K562 (cell line): ENCODE results near the gene ZMYND19. TPM values are rescaled to one million over a fixed set of nuclear protein-coding genes. Genes with fewer than 3 reads are reported as not detected.

Experiments
- COPS2 ChIP-seq: fragments of 450-650 bp; conservative IDR thresholded peaks from 2 replicates; pipeline ENCODE4 v1.6.1; 2016; ENCODE audit warnings: mild to moderate bottlenecking, moderate library complexity
- GTF2B ChIP-seq: IDR thresholded peaks from 2 replicates; pipeline ENCODE4 v1.6.1; 2011; ENCODE audit not compliant: insufficient read length; ENCODE audit errors: extremely low read depth
- KHSRP ChIP-seq: fragments of 450-650 bp; IDR thresholded peaks from 2 replicates; pipeline ENCODE4 v1.6.1; 2017
- MCM5 ChIP-seq: fragments of 450-650 bp; IDR thresholded peaks from 2 replicates; pipeline ENCODE4 v1.6.1; 2016; ENCODE audit warnings: low read depth
- NEUROD1 ChIP-seq: fragments of 150-350 bp; IDR thresholded peaks from 2 replicates; pipeline ENCODE4 v1.6.1; 2014; ENCODE audit warnings: borderline replicate concordance, low read length, low read depth; ENCODE audit not compliant: partially characterized antibody
- RBM34 ChIP-seq: fragments of 200-400 bp; formaldehyde crosslinking; IDR thresholded peaks from 2 replicates; pipeline ENCODE4 v1.6.1; 2018; ENCODE audit warnings: low read length, borderline replicate concordance; ENCODE audit not compliant: insufficient read depth
- SMAD1 ChIP-seq: fragments of 150-350 bp; IDR thresholded peaks from 2 replicates; pipeline ENCODE4 v1.6.1; 2014; ENCODE audit warnings: low read length, low read depth; ENCODE audit not compliant: partially characterized antibody
- SMAD4 ChIP-seq: fragments of 250-450 bp; sonication (Bioruptor Pico); conservative IDR thresholded peaks from 2 replicates; pipeline ENCODE4 v1.8.0; 2021; ENCODE audit warnings: inconsistent platforms, mild to moderate bottlenecking, moderate library complexity
- SRF ChIP-seq, 2 experiments: fragments of 250-450, 450-650 bp in 1 of 2; sonication (Bioruptor Pico) in 1 of 2; sonication (generic) in 1 of 2; formaldehyde crosslinking; IDR thresholded peaks; 2 replicates each; pipeline versions ENCODE4 v1.5.0 to v1.5.1; 2020 to 2022; ENCODE audit warnings: mild to moderate bottlenecking in 1 of 2, missing genetic modification reagents in 1 of 2
- THRA ChIP-seq: fragments of 450-650 bp; IDR thresholded peaks from 2 replicates; pipeline ENCODE4 v1.6.1; 2017; ENCODE audit warnings: mild to moderate bottlenecking, moderate library complexity
- TOE1 ChIP-seq, 2 experiments: fragments of 450-650 bp in 1 of 2; sonication (generic) in 1 of 2; formaldehyde crosslinking in 1 of 2; IDR thresholded peaks; 2 replicates each; pipeline versions ENCODE4 v1.7.1 to v1.8.0; 2016 to 2022; ENCODE audit warnings: borderline replicate concordance in 2 of 2, mild to moderate bottlenecking in 2 of 2, antibody characterized with exemption in 1 of 2, inconsistent platforms in 1 of 2, low read depth in 1 of 2, missing genetic modification reagents in 1 of 2, moderate library complexity in 1 of 2
- ZC3H4 ChIP-seq: sonication (generic); formaldehyde crosslinking; IDR thresholded peaks from 2 replicates; pipeline ENCODE4 v1.9.0; 2021; ENCODE audit warnings: missing genetic modification reagents, borderline replicate concordance
- ZEB2 ChIP-seq: fragments of 450-650 bp; IDR thresholded peaks from 2 replicates; pipeline ENCODE4 v1.6.1; 2016
- ZNF212 ChIP-seq: fragments of 450-650 bp; formaldehyde crosslinking; IDR thresholded peaks from 2 replicates; pipeline ENCODE4 v1.4.0; 2020; ENCODE audit warnings: mild to moderate bottlenecking
- ZNF583 ChIP-seq: fragments of 250-450 bp; sonication (Bioruptor Pico); IDR thresholded peaks from 2 replicates; pipeline ENCODE4 v1.4.0; 2020
- ZNF668 ChIP-seq: fragments of 250-450 bp; sonication (Bioruptor Pico); IDR thresholded peaks from 2 replicates; pipeline ENCODE4 v1.8.0; 2022; ENCODE audit warnings: mild to moderate bottlenecking, inconsistent platforms
- ZNF696 ChIP-seq: fragments of 250-450 bp; sonication (Bioruptor Pico); conservative IDR thresholded peaks from 2 replicates; pipeline ENCODE4 v1.4.0; 2020; ENCODE audit warnings: mild to moderate bottlenecking, moderate library complexity
- ZNF780A ChIP-seq: fragments of 250-450 bp; sonication (Bioruptor Pico); IDR thresholded peaks from 2 replicates; pipeline ENCODE4 v1.5.0; 2021; ENCODE audit warnings: mild to moderate bottlenecking
- ZNF79 ChIP-seq: fragments of 250-450 bp; sonication (Bioruptor Pico); IDR thresholded peaks from 2 replicates; pipeline ENCODE4 v1.4.0; 2020; ENCODE audit warnings: low read depth, mild to moderate bottlenecking, moderate library complexity
- polyA plus RNA-seq, 8 experiments: library from polyadenylated mRNA; depleted of rRNA in 4 of 8; stranded (reverse) in 5 of 8; unstranded in 3 of 8; fragments of >200 nt; fragmentation: Nextera tagmentation in 2 of 8; fragmentation: Illumina TruSeq in 1 of 8; extraction: Ambion mirVana in 2 of 8; extraction: Trizol in 1 of 8; gene quantifications; 2 replicates each; pipeline versions ENCODE4 v1.2.1 to v1.2.3, GENCODE V29; 2011 to 2014; ENCODE audit warnings: inconsistent platforms in 1 of 8, missing spikeins in 1 of 8
- total RNA-seq, 7 experiments: library from RNA; depleted of rRNA in 6 of 7; stranded (reverse); fragments of >200 nt in 6 of 7; fragmentation: Illumina TruSeq in 2 of 7; extraction: Trizol in 2 of 7; gene quantifications; 2 replicates each; pipeline versions ENCODE4 v1.2.1 to v1.2.3, GENCODE V29; 2011 to 2021; ENCODE audit warnings: low replicate concordance in 1 of 7
- TF ChIP-seq, protein P1 (sequence below), 2 experiments: fragments of 200-800 bp in 1 of 2; sonication (Bioruptor generic) in 1 of 2; sonication (generic) in 1 of 2; formaldehyde crosslinking in 1 of 2; IDR thresholded peaks in 1 of 2; conservative IDR thresholded peaks in 1 of 2; 2 replicates each; pipeline versions ENCODE4 v1.5.0 to v1.6.1; 2016 to 2020; ENCODE audit warnings: missing compliant biosample characterization in 1 of 2, missing genetic modification characterization in 1 of 2, missing genetic modification reagents in 1 of 2
- TF ChIP-seq, protein P2 (sequence below): fragments of 250-450 bp; sonication (Bioruptor Pico); IDR thresholded peaks from 2 replicates; pipeline ENCODE4 v1.8.0; 2021; ENCODE audit warnings: borderline replicate concordance, mild to moderate bottlenecking, moderate library complexity; ENCODE audit not compliant: poor library complexity, severe bottlenecking

The ZMYND19 gene
- total and polyA plus RNA-seq, 9 of the 15 experiments (the other 6 are each of a cell fraction or from before 2014, with no cell fraction given), result 1.0 to 86.7 (median 44.0) TPM

DNA sequence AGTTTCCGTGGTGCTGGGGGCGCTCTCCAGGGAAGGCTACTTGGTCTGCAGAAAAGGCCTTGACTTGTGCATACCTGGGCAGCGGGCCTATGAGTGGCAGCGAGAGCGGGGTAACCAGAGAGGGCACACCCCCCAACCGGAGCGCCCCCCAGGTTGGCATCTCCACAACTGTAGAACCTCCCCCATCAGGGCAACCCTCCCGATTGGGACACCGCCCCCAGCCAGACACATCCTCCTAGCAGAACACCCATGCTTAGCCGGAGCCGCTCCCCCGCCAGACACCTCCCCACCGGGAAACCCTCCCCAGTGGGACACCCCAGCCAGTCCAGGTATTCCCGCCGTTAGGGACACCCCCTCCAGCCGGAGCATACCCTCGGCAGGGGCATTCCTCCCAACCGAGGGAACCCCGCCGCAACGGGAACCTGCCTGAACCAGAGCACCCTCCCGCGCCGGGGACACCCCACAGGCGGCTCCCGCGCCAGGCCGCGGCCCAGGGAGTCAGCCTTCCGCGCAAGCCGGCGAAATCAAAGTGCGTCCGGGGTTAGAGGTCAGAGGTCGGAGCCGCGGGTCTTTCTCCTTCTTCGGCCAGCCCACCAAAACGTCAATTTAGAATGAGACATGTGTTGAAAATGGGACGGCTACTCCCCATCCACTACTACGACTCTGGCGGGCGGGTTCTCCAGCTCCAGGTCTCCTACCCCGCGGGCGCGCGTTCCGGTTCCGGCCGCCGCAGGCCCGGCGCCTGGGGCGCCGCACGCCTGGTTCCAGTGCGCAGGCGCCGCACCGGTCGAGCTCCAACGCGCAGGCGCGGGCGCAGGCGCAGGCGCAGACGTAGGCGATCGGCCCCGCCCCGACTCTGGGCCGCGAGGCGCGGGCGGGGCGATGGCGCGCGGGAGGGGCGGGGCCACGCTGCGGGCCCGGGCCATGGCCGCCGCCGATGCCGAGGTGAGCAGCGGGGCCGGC is 28.1 kb upstream of the ZMYND19 start, which contains the start of gene EHMT1 (continued):
- peak; percentile 21 for TF ChIP-seq NEUROD1
- no peak for TF ChIP-seq GTF2B
- TF ChIP-seq, protein P1, sequence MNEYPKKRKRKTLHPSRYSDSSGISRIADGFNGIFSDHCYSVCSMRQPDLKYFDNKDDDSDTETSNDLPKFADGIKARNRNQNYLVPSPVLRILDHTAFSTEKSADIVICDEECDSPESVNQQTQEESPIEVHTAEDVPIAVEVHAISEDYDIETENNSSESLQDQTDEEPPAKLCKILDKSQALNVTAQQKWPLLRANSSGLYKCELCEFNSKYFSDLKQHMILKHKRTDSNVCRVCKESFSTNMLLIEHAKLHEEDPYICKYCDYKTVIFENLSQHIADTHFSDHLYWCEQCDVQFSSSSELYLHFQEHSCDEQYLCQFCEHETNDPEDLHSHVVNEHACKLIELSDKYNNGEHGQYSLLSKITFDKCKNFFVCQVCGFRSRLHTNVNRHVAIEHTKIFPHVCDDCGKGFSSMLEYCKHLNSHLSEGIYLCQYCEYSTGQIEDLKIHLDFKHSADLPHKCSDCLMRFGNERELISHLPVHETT (CRISPR knock-in tag; conservative IDR thresholded peaks at IDR 0.05 in 1 of 2, IDR thresholded peaks at IDR 0.05 in 1 of 2), result peak in 1 of 2 experiments; percentile 96; a peak in 2 of 4 replicates
- TF ChIP-seq SMAD1, result no peak
- no peak for TF ChIP-seq RBM34
- no peak for TF ChIP-seq ZNF79 (CRISPR knock-in tag)
- TF ChIP-seq SMAD4 (CRISPR knock-in tag), result peak; percentile 80
- no peak for TF ChIP-seq MCM5
- no peak for TF ChIP-seq THRA
- no peak; a peak in 1 of 4 replicates for TF ChIP-seq SRF (CRISPR knock-in tag; IDR thresholded peaks at IDR 0.05)
- TF ChIP-seq KHSRP, result no peak
- peak; percentile 68; the same call in 1 of the 2 replicates for TF ChIP-seq ZNF780A
- TF ChIP-seq, protein P2, sequence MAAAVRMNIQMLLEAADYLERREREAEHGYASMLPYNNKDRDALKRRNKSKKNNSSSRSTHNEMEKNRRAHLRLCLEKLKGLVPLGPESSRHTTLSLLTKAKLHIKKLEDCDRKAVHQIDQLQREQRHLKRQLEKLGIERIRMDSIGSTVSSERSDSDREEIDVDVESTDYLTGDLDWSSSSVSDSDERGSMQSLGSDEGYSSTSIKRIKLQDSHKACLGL (CRISPR knock-in tag), result peak; percentile 57
- no peak for TF ChIP-seq COPS2
- peak; percentile 19; the same call in 1 of the 2 replicates for TF ChIP-seq TOE1 (IDR thresholded peaks at IDR 0.05; ENCODE audit: borderline replicate concordance)
- no peak for TF ChIP-seq TOE1 (CRISPR knock-in tag; IDR thresholded peaks at IDR 0.05; ENCODE audit: borderline replicate concordance, low read depth)
- peak; percentile 54; the same call in 1 of the 2 replicates for TF ChIP-seq ZNF583
- no peak for TF ChIP-seq ZNF696 (CRISPR knock-in tag)
- TF ChIP-seq ZEB2, result 0 out of 2 replicates have a peak, but pooled peaks have one; percentile 21
- no peak for TF ChIP-seq ZNF668 (CRISPR knock-in tag)
- TF ChIP-seq ZC3H4 (CRISPR knock-in tag), result no peak
- peak; percentile 49; the same call in 1 of the 2 replicates for TF ChIP-seq ZNF212 (CRISPR knock-in tag)
